ENCODE results near the gene NANS. TPM values are rescaled to one million over a fixed set of nuclear protein-coding genes. Genes with fewer than 3 reads are reported as not detected.

Gene NANS
- polyA plus RNA-seq, 1 experiment = 111 TPM

DNA sequence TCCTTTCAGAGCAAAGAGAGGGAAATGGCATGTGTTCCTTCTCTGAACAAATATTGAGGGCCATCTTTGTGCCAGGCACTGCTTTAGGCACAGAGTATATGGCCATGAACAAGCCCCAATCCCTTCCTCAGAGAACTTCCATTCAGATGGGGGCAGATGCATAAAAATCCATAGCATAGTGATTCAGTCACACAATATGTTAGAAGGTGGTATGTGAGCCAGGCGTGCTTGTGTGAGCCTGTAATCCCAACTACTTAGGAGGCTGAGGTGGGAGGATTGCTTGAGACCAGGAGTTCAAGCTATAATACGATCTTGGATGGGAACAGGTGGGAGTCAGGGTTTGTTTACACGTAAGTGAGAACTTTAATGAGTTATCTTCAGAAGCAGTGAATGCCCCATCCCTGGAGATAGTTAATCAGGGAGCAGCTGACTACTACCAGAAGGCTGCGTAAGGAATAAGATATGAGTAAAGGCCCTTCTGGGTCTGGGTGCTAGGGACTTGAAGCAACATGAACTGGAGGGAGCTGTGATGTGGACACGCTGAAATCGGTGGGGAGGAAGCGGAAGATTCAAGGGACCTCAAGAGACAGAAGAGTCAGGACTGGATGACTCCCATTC lies 27.1 kb downstream of the NANS start:
- no peak for DNase-seq (ENCODE audit: low read depth, low spot score)
- H3K9me3 ChIP-seq (ENCODE audit: control insufficient read depth, insufficient read depth, low read length) = no peaks in the 10 kb centered on the region; the same call in 1 of the 2 replicates
- TF ChIP-seq, protein P1, sequence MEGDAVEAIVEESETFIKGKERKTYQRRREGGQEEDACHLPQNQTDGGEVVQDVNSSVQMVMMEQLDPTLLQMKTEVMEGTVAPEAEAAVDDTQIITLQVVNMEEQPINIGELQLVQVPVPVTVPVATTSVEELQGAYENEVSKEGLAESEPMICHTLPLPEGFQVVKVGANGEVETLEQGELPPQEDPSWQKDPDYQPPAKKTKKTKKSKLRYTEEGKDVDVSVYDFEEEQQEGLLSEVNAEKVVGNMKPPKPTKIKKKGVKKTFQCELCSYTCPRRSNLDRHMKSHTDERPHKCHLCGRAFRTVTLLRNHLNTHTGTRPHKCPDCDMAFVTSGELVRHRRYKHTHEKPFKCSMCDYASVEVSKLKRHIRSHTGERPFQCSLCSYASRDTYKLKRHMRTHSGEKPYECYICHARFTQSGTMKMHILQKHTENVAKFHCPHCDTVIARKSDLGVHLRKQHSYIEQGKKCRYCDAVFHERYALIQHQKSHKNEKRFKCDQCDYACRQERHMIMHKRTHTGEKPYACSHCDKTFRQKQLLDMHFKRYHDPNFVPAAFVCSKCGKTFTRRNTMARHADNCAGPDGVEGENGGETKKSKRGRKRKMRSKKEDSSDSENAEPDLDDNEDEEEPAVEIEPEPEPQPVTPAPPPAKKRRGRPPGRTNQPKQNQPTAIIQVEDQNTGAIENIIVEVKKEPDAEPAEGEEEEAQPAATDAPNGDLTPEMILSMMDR (IDR thresholded peaks at IDR 0.05; ENCODE audit: low read depth, low read length) = no peak
- CTCF ChIA-PET = interaction anchor here (2.2 kb wide), 1 partner anchor 10 kb away, joined by 8 read pairs; no protein-coding TSS in a partner anchor
- H3K27ac ChIP-seq (ENCODE audit: low read depth, low read length) = no peak overlapping the region
- no peaks in the 10 kb centered on the region for H3K27me3 ChIP-seq (ENCODE audit: control insufficient read depth, insufficient read depth, low read length)
- H3K4me3 ChIP-seq (ENCODE audit: low read depth, low read length) = no peak overlapping the region
- POLR2A ChIA-PET = no interaction called here

DNA sequence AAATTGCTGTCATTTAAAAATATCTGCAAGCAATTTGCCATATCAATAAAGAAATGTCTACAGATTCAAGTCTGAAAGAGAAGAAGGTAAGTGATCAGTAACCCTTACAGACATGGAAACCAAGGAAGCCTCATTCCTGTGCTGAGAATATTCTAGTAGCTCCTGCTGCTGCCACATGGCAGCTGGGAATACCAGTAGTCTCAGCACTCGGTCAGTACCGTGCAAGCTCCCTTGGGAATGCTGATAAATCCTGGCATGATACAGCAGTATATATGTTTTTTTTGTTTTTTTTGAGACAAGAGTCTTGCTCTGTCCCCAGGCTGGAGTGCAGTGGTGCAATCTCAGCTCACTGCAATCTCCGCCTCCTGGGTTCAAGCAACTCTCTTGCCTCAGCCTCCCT lies 27.9 kb downstream of the NANS start:
- CTCF ChIA-PET = interaction anchor here (2.2 kb wide), 1 partner anchor 11 kb away, joined by 8 read pairs; no protein-coding TSS in a partner anchor
- no peaks in the 10 kb centered on the region for H3K27me3 ChIP-seq (ENCODE audit: control insufficient read depth, insufficient read depth, low read length)
- no peak overlapping the region for H3K4me3 ChIP-seq (ENCODE audit: low read depth, low read length)
- DNase-seq (ENCODE audit: low read depth, low spot score) = no peak
- POLR2A ChIA-PET = no interaction called here
- H3K27ac ChIP-seq (ENCODE audit: low read depth, low read length) = no peak overlapping the region
- TF ChIP-seq, protein P1 (IDR thresholded peaks at IDR 0.05; ENCODE audit: low read depth, low read length) = no peak
- no peaks in the 10 kb centered on the region; the same call in 1 of the 2 replicates for H3K9me3 ChIP-seq (ENCODE audit: control insufficient read depth, insufficient read depth, low read length)

DNA sequence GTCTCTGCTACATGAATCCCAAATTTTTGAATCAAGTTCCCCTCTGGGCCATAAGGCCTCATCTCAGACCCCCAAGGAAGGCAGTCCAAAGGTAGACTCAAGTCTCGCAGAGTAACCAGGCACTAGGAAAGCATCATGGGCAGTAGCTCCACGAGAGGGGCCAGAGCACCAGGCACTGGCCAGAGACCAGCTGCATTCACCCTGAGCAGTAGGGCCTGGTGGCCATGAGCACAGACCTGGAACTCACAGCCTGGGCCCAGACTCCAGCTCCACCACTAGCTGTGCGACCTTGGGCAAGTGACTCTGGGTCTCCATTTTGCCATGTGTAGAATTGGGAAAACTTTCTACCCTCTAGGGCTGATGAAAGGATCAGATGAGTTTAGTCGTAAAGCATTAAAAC lies 28.5 kb downstream of the NANS start:
- Histone ChIP-seq H3K27me3 (ENCODE audit: control insufficient read depth, insufficient read depth, low read length) (no peaks in the 10 kb centered on the region), H3K27ac (ENCODE audit: low read depth, low read length) (no peak overlapping the region), H3K4me3 (ENCODE audit: low read depth, low read length) (no peak overlapping the region), H3K9me3 (ENCODE audit: control insufficient read depth, insufficient read depth, low read length) (no peaks in the 10 kb centered on the region; the same call in 1 of the 2 replicates)
- ChIA-PET CTCF (interaction anchor here (2.2 kb wide), 1 partner anchor 11 kb away, joined by 8 read pairs; no protein-coding TSS in a partner anchor), POLR2A (interaction anchor here (1.1 kb wide), 1 partner anchor 27 kb away, joined by 5 read pairs; no protein-coding TSS in a partner anchor)
- TF ChIP-seq, protein P1 (IDR thresholded peaks at IDR 0.05; ENCODE audit: low read depth, low read length) = no peak
- no peak for DNase-seq (ENCODE audit: low read depth, low spot score)

DNA sequence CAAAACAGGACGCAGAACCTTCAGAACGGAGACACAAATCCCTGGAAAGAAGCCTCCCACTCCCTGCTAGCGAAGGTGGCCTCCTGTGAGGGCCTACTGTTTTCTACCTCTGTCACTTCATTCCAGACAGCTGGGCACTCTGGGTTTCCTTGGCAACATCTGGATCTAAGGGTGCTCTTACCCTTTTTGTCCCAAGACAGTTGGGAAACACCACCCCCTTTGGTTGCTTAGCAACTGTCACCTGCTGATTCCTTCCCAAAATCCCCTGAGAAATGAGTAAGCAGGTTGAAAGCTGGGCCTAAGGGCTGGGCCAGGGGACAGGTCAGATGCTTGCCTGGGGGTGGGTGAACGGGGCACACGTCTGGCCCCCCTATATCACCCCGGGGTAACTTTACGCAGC lies 29.4 kb downstream of the NANS start:
- ChIA-PET CTCF (interaction anchor here (2.2 kb wide), 1 partner anchor 12 kb away, joined by 8 read pairs; no protein-coding TSS in a partner anchor), POLR2A (interaction anchor here (0.5 to 1.1 kb wide), 2 partner anchors 18 to 28 kb away, joined by 3 to 5 read pairs; no protein-coding TSS in a partner anchor)
- no peak for DNase-seq (ENCODE audit: low read depth, low spot score)
- Histone ChIP-seq H3K27ac (ENCODE audit: low read depth, low read length) (no peak overlapping the region), H3K9me3 (ENCODE audit: control insufficient read depth, insufficient read depth, low read length) (no peaks in the 10 kb centered on the region; the same call in 1 of the 2 replicates), H3K4me3 (ENCODE audit: low read depth, low read length) (no peak overlapping the region), H3K27me3 (ENCODE audit: control insufficient read depth, insufficient read depth, low read length) (no peaks in the 10 kb centered on the region)
- TF ChIP-seq, protein P1 (IDR thresholded peaks at IDR 0.05; ENCODE audit: low read depth, low read length) = no peak

DNA sequence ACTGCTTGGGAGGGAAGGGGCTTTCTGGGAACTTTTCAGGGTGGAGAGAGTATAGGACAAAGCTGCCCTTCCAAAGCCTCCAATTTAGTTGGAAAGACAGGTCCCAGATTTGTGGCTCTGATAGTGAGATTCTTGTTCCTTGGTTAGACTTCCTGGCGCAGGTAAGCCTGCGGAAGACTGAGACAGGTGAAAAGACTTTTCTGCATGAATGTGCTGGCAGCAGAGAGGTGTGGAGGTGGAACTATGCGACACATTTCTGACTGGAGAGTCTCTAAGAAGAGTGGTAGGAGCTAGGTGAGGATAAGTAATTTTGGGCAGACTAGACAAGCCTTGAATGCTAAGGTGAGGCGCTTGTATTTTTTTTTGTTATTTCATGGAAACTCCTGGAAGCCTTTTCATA lies 29.9 kb downstream of the NANS start:
- no peak for DNase-seq (ENCODE audit: low read depth, low spot score)
- POLR2A ChIA-PET = no interaction called here
- Histone ChIP-seq H3K27me3 (ENCODE audit: control insufficient read depth, insufficient read depth, low read length) (no peaks in the 10 kb centered on the region), H3K4me3 (ENCODE audit: low read depth, low read length) (no peak overlapping the region), H3K27ac (ENCODE audit: low read depth, low read length) (no peak overlapping the region), H3K9me3 (ENCODE audit: control insufficient read depth, insufficient read depth, low read length) (no peaks in the 10 kb centered on the region; the same call in 1 of the 2 replicates)
- CTCF ChIA-PET = no interaction called here
- TF ChIP-seq, protein P1 (IDR thresholded peaks at IDR 0.05; ENCODE audit: low read depth, low read length) = no peak
